Smooth muscle cell of the coronary artery (primary cell): ENCODE measurements around the gene DDX17. TPM values are rescaled to one million over a fixed set of nuclear protein-coding genes. Genes with fewer than 3 reads are reported as not detected.

Experiments
- total RNA-seq: library from RNA; depleted of rRNA; stranded (reverse); fragments of >200 nt; gene quantifications from 2 replicates; pipeline ENCODE4 v1.2.3, GENCODE V29; 2014; ENCODE audit warnings: low replicate concordance

The DDX17 gene
- 217 and 451 TPM in 2 replicates for total RNA-seq

GRCh38 chr22:38506118-38506962 lies at the start of gene DDX17:
Gene DDX17, minus strand, starts transcription at chr22:38506311.

GRCh38 chr22:38467904-38468442 lies 38.1 kb downstream of the DDX17 start, which contains the start of gene KDELR3:
Gene KDELR3, plus strand, starts transcription at chr22:38468096. Its CDS starts 138 bp downstream, at chr22:38468234.

GRCh38 chr22:38455076-38455529 lies 51.0 kb downstream of the DDX17 start, which contains the start of gene KCNJ4:
Gene KCNJ4, minus strand, starts transcription at chr22:38455199. Its CDS starts 27,067 bp downstream, at chr22:38428132.

Other genes starting within 250 kb of the DDX17 start
- gene TMEM184B, start 233.3 kb downstream of the DDX17 start, total RNA-seq = 12.5 and 26.3 TPM in 2 replicates
- gene CSNK1E, start 188.9 kb downstream of the DDX17 start, total RNA-seq = 80.6 and 122 TPM in 2 replicates
- gene KCNJ4, start 51.1 kb downstream of the DDX17 start, total RNA-seq = under 0.01 TPM in 1 of 2 replicates, not detected in the other
- gene KDELR3, start 38.2 kb downstream of the DDX17 start, total RNA-seq = 37.0 and 121 TPM in 2 replicates
- gene DMC1, start 63.9 kb upstream of the DDX17 start, total RNA-seq = 1.1 and 3.3 TPM in 2 replicates
- 0.75 and 2.2 TPM in 2 replicates for gene FAM227A, start 150.1 kb upstream of the DDX17 start, total RNA-seq
- gene CBY1, start 150.3 kb upstream of the DDX17 start, total RNA-seq = 16.1 and 26.8 TPM in 2 replicates
- gene TOMM22, start 175.6 kb upstream of the DDX17 start, total RNA-seq = 48.3 and 75.0 TPM in 2 replicates
- gene JOSD1, start 194.6 kb upstream of the DDX17 start, total RNA-seq = 31.1 and 54.8 TPM in 2 replicates
- gene GTPBP1, start 199.6 kb upstream of the DDX17 start, total RNA-seq = 34.4 and 54.5 TPM in 2 replicates
- gene SUN2, start 249.7 kb upstream of the DDX17 start, total RNA-seq = 41.9 and 65.1 TPM in 2 replicates